Measurements from ENCODE around the gene PURB.
A peak's percentile ranks its signal among the peaks of the same experiment; 100 is the strongest.
"Not testable (repeated sequence)": the region's sequence is repeated elsewhere in the genome, so short reads cannot be mapped to it uniquely, and the experiment has no call there.

PURB gene

GRCh38 chr7:44852590-44852989 is 32.7 kb downstream of the PURB start:
- DNase-seq = peak in 2 of 4 experiments; percentile 36 to 42

GRCh38 chr7:44849885-44850544 is 35.3 kb downstream of the PURB start:
- no peak for DNase-seq

GRCh38 chr7:44849259-44849884 is 36.0 kb downstream of the PURB start:
- DNase-seq = no peak

GRCh38 chr7:44847920-44848634 is 37.3 kb downstream of the PURB start, which contains the start of gene H2AZ2:
TSS of gene H2AZ2 (minus strand) at chr7:44848087. CDS start at chr7:44847971, 116 bp downstream.
- DNase-seq = peak; percentile 100

GRCh38 chr7:44847509-44847919 is 37.8 kb downstream of the PURB start:
- peak; percentile 88 to 96 (median 93) for DNase-seq

- no peak for DNase-seq
These were observed 38.4 kb downstream of the PURB start for GRCh38 chr7:44846816-44847508.

GRCh38 chr7:44846390-44846789 is 38.9 kb downstream of the PURB start:
- not testable (repeated sequence) for DNase-seq

- peak; percentile 7 to 70 (median 44) for DNase-seq
These were observed 39.9 kb downstream of the PURB start for GRCh38 chr7:44845451-44845850.

GRCh38 chr7:44843440-44843839 is 41.9 kb downstream of the PURB start:
- DNase-seq = not testable (repeated sequence)

GRCh38 chr7:44842675-44843074 is 42.7 kb downstream of the PURB start:
- not testable (repeated sequence) for DNase-seq

GRCh38 chr7:44838751-44839150 is 46.6 kb downstream of the PURB start:
- DNase-seq = no peak

GRCh38 chr7:44827567-44827966 is 57.8 kb downstream of the PURB start:
- no peak for DNase-seq

Data from suppressor macrophage (primary cell).